GM04504 (cell line): ENCODE measurements around the gene FTL.
A peak's percentile ranks its signal among the peaks of the same experiment; 100 is the strongest.

Experiments
- DNase-seq: peaks from one replicate; pipeline ENCODE4 v3.0.0-alpha.2; 2012; ENCODE audit warnings: low read depth

Gene FTL

GRCh38 chr19:48946463-48947257, 18.4 kb upstream of the FTL start:
- DNase-seq = no peak

- DNase-seq = no peak
These were observed 17.9 kb upstream of the FTL start for GRCh38 chr19:48947258-48947542.

- no peak for DNase-seq
These were observed 14.9 kb upstream of the FTL start for GRCh38 chr19:48950159-48950558.

GRCh38 chr19:48950830-48951519, 14.1 kb upstream of the FTL start:
- DNase-seq = no peak

GRCh38 chr19:48953141-48953540, 12.0 kb upstream of the FTL start:
- DNase-seq = no peak

GRCh38 chr19:48953990-48954594, 11.0 kb upstream of the FTL start:
- DNase-seq = no peak

GRCh38 chr19:48954595-48955307, 10.4 kb upstream of the FTL start, which contains the start of gene BAX:
TSS of gene BAX (plus strand) at chr19:48954875. CDS start at chr19:48954929, 54 bp downstream.
- peak; percentile 79 for DNase-seq

GRCh38 chr19:48955308-48955958, 9.7 kb upstream of the FTL start:
- DNase-seq = no peak

GRCh38 chr19:48958006-48958405, 7.1 kb upstream of the FTL start:
- no peak for DNase-seq

- DNase-seq = no peak
These were observed 5.5 kb upstream of the FTL start for GRCh38 chr19:48959341-48960239.

- no peak for DNase-seq
These were observed 4.0 kb upstream of the FTL start for GRCh38 chr19:48961051-48961649.

GRCh38 chr19:48961673-48962028, 3.5 kb upstream of the FTL start:
- DNase-seq = no peak

GRCh38 chr19:48962029-48962848, 2.9 kb upstream of the FTL start:
- DNase-seq = no peak

- DNase-seq = no peak
These were observed 2.3 kb upstream of the FTL start for GRCh38 chr19:48962849-48963165.

- peak; percentile 38 for DNase-seq
These were observed 1.5 kb upstream of the FTL start for GRCh38 chr19:48963371-48964204.

- peak; percentile 33 for DNase-seq
These were observed 687 bp upstream of the FTL start for GRCh38 chr19:48964205-48965039.

- DNase-seq = peak; percentile 45
These were observed 864 bp downstream of the FTL start for GRCh38 chr19:48965806-48966540.
